ENCODE results near the gene CIROP.

The CIROP gene

GRCh38 chr14:23141706-23142444, 37.1 kb upstream of the CIROP start:
- TF ChIP-seq CTCF (IDR thresholded peaks at IDR 0.05; ENCODE audit: low read depth, low read length) = no peak
- DNase-seq = peak; percentile 66
- Histone ChIP-seq H3K9me3 (no peaks in the 10 kb centered on the region), H3K4me1 (peaks cover 7% of the 10 kb centered on the region), H3K4me3 (ENCODE audit: low read depth, low read length) (no peak overlapping the region), H3K27me3 (no peaks in the 10 kb centered on the region; the same call in 1 of the 2 replicates), H3K36me3 (no peaks in the 10 kb centered on the region)

- Histone ChIP-seq H3K4me3 (ENCODE audit: low read depth, low read length) (no peak overlapping the region), H3K36me3 (no peaks in the 10 kb centered on the region), H3K4me1 (peaks cover 7% of the 10 kb centered on the region), H3K27me3 (no peaks in the 10 kb centered on the region), H3K9me3 (no peaks in the 10 kb centered on the region)
- no peak for TF ChIP-seq CTCF (IDR thresholded peaks at IDR 0.05; ENCODE audit: low read depth, low read length)
- no peak for DNase-seq
Observed at GRCh38 chr14:23140371-23140770, 35.6 kb upstream of the CIROP start.

GRCh38 chr14:23139874-23140273, 35.1 kb upstream of the CIROP start:
- Histone ChIP-seq H3K9me3 (no peaks in the 10 kb centered on the region), H3K27me3 (no peaks in the 10 kb centered on the region), H3K4me1 (peaks cover 7% of the 10 kb centered on the region), H3K4me3 (ENCODE audit: low read depth, low read length) (no peak overlapping the region), H3K36me3 (no peaks in the 10 kb centered on the region)
- no peak for DNase-seq
- no peak for TF ChIP-seq CTCF (IDR thresholded peaks at IDR 0.05; ENCODE audit: low read depth, low read length)

GRCh38 chr14:23137813-23138535, 33.2 kb upstream of the CIROP start:
- TF ChIP-seq CTCF (IDR thresholded peaks at IDR 0.05; ENCODE audit: low read depth, low read length) = no peak
- no peak for DNase-seq
- no peaks in the 10 kb centered on the region for H3K9me3 ChIP-seq
- no peaks in the 10 kb centered on the region for H3K36me3 ChIP-seq
- H3K4me3 ChIP-seq (ENCODE audit: low read depth, low read length) = no peak overlapping the region
- peaks cover 7% of the 10 kb centered on the region for H3K4me1 ChIP-seq
- H3K27me3 ChIP-seq = no peaks in the 10 kb centered on the region

GRCh38 chr14:23137192-23137812, 32.5 kb upstream of the CIROP start:
- Histone ChIP-seq H3K27me3 (no peaks in the 10 kb centered on the region), H3K4me1 (peaks cover 7% of the 10 kb centered on the region), H3K9me3 (no peaks in the 10 kb centered on the region), H3K4me3 (ENCODE audit: low read depth, low read length) (no peak overlapping the region), H3K36me3 (no peaks in the 10 kb centered on the region)
- no peak for DNase-seq
- TF ChIP-seq CTCF (IDR thresholded peaks at IDR 0.05; ENCODE audit: low read depth, low read length) = no peak
